NCI-H82 (cell line): ENCODE data around the gene BBC3.

Source experiments
- DNase-seq: peaks from one replicate; lab custom pipeline; 2025; lab: John Stamatoyannopoulos, UW

The BBC3 gene

GRCh38 chr19:47195434-47195833, 35.6 kb downstream of the BBC3 start:
- no peak for DNase-seq

GRCh38 chr19:47190167-47190727, 40.8 kb downstream of the BBC3 start:
- no peak for DNase-seq

- no peak for DNase-seq
Measured at GRCh38 chr19:47188507-47189033, 42.4 kb downstream of the BBC3 start.

DNA sequence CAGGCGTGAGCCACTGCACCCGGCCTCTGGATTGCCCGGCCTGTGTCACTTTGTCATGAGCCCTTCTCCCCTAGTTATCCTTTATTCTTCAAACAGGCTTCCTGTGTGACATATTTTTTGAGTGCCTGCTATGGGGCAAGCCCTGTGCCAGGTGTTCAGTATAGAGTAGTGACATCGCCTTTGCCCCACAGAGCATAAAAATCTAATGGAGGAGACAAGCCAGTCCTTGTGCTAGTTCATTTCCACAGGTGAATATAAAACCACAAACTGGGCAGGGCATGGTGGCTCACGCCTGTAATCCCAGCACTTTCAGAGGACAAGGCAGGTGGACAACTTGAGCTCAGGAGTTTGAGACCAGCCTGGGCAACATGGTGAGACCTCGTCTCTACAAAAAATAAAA, 43.2 kb downstream of the BBC3 start:
- DNase-seq = no peak

DNA sequence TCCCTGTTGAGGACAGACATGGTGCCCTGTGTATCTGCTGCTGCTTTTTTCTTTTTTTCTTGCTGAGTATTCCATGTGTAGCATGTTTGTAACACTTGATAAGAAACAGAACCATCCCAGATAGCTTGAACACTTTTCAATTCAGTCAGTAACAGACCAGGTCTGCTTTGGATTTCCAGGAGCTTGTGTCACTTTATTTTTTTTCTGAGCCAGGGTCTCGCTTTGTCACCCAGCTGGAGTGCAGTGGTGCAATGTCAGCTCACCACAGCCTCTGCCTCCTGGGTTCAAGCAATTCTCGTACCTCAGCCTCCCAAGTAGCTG, 43.7 kb downstream of the BBC3 start:
- DNase-seq = no peak

GRCh38 chr19:47186446-47187334, 44.3 kb downstream of the BBC3 start:
- no peak for DNase-seq

DNA sequence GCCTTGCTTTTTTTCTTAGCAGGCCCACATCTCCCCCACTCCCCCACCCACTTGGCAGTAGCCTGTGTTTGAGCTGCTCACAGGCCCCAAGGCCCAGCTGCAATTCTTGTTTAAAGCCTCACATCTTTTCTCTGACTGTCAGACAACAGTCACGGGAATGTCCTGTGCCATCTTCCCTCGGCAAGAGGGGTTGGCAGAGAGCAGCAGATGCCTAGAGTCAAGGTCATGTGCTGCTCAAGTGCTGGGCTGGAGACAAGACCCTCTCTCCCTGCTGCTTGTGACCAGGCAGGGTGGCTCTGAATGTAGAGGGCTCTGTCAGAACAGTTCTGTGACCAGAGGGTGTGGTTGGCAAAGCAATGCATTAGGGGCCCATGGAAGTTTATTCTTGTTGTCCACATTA, 47.4 kb downstream of the BBC3 start:
- no peak for DNase-seq

DNA sequence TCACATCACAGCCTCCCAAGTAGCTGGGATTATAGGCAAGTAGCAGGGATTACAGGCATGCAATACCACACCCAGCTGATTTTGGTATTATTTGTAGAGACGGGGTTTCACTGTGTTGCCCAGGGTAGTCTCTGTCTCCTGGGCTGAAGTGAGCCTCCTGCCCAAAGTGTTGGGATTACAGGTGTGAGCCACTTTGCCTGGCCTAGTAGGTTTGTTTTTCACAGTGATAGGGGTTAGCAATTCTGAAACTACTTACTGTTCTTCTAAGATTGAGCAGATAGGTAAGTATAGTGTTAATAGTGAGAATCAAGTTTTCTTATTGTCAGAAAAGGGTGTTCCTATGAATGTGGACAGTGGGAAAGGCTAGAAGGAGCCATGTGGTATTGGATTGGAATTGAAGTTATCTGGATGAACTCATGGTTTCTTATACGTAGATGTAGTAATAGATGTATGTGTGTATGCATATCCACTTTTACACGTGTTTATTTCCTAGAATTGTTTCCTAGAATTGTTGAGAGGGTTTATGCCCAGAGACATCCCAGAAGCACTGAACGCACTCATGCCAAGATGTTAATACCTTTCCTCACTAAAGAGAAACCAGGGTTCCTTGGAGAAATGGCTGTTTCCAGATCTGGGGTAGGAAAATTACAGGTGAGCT, 51.2 kb downstream of the BBC3 start:
- DNase-seq = no peak

DNA sequence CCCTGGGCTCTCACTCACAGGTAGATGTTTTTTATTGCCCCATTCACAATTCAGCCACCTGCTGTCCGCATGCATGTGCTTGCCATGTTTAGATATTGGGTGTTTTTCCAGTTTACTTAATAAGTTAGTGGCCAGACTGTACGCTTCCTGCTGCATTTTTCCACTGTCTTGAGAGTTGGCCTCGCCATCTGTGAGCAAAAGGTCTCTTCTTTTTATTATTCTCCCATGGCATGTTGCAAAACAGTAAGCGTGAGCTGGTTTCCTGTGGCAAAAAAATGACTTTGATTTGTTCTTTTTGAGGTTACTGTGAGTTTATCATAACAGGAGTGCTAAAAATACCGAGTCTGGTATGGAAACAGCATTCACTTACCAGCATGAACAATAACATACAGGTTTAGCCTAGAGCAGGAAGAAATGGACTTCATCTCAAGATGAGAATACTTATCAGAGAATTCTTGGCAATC, 54.3 kb downstream of the BBC3 start:
- DNase-seq = no peak

GRCh38 chr19:47176071-47176626, 54.9 kb downstream of the BBC3 start:
- no peak for DNase-seq

- DNase-seq = no peak
Measured at GRCh38 chr19:47172666-47173455, 58.1 kb downstream of the BBC3 start.
